GM19351 (cell line): ENCODE results near the gene KLF17.
"Not testable (repeated sequence)": the region's sequence is repeated elsewhere in the genome, so short reads cannot be mapped to it uniquely, and the experiment has no call there.

ENCODE experiments used
- ATAC-seq: cut with Tn5 transposase; IDR thresholded peaks from one replicate; pipeline ENCODE4 v1.9.1; 2021; ENCODE audit warnings: mild to moderate bottlenecking, moderate library complexity; ENCODE audit not compliant: unreplicated experiment

KLF17 gene

DNA sequence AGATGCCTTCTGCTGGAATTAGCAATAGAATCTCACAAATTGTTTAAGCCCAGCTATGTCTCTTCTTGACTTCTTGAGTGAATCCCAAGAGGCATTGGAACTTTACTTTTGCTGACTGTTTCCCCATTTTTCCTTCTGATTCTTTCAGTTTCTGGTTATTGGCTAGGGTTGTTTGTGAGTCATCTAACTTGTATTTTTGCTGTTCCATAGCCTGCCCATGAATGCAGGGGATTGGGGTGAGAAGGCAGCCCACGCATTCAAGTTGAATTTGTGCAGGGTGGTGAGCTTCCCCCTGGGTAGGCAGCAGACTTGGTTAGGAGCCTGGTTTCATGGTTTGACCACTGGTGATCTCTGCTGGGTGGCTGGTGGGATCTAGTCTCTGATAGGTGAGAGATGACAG is 10.4 kb upstream of the KLF17 start:
- ATAC-seq, result no peak

DNA sequence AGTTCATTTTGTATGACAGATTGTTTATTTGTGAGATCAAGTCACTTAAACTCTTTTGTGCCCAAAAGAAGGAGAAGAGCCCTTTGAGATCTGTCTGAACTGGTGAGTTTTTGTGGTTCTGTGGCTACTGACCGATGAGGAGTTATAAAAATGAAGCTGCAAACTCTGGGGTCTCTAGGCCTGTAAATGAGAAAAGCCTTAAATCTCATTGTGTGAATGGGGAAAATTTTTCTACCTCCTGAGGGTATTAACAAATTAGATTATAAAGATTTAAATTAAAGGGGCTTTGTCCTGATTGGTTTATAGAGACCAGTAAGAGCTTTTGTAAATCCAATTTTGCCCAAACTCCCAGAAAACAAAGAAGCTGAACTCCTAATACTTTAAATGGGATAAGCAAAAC is 9.7 kb upstream of the KLF17 start:
- no peak for ATAC-seq

- no peak for ATAC-seq
Measured at GRCh38 chr1:44110916-44111315, 7.7 kb upstream of the KLF17 start.

GRCh38 chr1:44111861-44112260 is 6.8 kb upstream of the KLF17 start:
- ATAC-seq, result no peak

GRCh38 chr1:44112486-44112885 is 6.1 kb upstream of the KLF17 start:
- no peak for ATAC-seq

GRCh38 chr1:44113095-44113609 is 5.5 kb upstream of the KLF17 start:
- no peak for ATAC-seq

DNA sequence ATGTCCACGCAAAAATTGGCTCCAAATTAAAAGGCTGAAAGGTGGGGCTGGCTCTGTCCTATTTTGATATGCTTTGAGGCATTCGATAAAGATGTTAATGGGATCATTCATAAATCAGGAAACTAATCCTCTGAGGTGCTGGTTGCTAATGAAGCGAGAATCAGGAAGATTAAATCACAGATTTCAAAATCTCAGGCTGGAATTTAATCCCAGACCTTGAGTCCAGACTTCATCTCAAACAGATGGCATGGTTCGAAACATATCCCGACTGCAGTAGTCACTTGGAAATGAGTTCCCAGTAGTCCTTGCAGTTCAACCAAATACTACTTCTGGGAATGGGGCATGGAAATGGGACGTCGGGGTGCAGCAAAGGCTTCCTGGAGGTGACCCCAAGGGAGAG is 4.5 kb upstream of the KLF17 start:
- ATAC-seq, result no peak

GRCh38 chr1:44117272-44117671 is 1.3 kb upstream of the KLF17 start:
- ATAC-seq, result not testable (repeated sequence)

DNA sequence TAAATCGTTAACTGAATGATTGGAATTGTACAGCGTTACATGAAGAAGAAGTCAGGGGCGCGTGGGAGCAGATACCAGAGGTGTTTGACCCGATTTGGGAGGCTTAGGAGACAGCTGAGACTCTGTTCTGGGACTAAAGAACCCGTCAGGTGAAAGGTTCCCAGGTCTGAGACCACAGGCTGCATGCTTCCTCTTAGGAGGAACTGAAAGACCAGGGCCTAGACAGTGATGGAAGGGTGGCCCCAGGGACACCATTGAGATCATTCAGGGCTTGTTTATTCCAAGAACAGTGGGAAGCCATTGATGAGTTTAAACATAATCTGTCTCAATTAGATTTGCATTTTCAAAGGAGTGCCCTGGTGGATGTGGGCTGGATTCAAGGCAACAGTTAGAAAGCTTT is 904 bp downstream of the KLF17 start:
- no peak for ATAC-seq

DNA sequence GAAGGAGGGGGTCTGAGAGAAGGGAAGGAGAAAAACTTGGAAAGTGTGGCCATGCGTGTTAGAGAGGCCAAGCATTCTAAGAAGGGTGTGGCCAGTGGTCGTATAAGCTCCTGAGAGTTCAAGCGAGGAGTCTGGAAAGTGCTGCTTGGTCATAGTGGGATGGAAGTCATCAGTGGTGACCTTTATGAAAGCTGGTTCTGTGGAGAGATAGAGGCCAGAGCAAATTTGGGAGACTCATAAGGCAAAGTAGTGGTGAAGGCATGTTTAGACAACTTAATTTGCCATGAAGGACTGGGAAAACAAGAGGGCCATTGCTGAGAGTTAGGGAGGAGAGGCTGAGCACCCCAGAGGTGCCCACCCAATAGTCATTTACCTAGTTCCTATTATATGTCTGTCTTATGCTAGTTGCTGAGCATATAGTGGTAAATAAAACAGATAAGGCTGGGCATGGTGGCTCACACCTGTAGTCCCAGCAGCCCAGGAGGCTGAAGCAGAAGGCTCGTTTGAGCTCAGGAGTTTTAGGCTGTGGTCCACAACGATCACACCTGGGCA is 1.9 kb downstream of the KLF17 start:
- no peak for ATAC-seq

GRCh38 chr1:44129616-44130500 is 11.2 kb downstream of the KLF17 start:
- no peak for ATAC-seq

- no peak for ATAC-seq
Measured at GRCh38 chr1:44131411-44131810, 12.8 kb downstream of the KLF17 start.

- no peak for ATAC-seq
Measured at GRCh38 chr1:44134071-44134920, 15.7 kb downstream of the KLF17 start.

DNA sequence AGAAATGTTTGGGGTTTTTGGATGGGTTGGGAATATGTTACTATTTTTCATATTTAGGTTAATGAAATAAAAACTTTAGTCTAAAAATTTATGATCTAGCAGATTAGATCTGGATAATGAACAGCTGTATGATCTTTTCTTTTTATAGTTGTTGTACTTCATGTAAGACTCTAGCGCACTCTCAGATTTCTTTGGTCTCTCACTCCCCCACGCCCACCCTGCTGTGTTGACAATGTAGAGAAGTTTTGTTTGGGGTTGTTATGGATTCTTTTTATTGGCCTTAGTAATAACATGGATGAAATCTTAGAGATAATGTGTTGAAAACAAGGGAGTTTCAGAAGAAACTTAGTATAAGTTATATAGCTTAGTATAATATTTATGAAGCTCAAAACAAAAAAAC is 17.3 kb downstream of the KLF17 start:
- ATAC-seq, result no peak

DNA sequence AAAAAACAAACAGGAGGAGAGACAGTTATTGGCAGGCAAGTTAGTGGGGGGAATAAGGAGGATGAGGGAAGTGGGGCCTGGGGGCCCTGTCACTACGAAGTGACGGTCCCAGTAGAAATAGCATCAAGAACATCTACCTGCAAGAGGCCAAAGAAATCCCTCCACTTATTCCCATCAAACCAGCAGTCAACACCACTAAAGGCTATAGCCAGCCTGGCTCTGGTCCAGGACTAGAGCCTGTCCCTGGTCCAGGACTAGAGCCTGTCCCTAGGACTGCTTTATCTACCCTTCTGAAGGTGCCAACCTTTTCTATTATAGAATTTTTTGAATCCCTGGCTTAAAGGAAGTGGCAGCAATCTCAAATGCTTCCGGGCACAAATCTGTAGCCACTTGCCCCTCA is 19.6 kb downstream of the KLF17 start:
- ATAC-seq, result no peak

GRCh38 chr1:44139565-44139964 is 20.9 kb downstream of the KLF17 start:
- not testable (repeated sequence) for ATAC-seq

DNA sequence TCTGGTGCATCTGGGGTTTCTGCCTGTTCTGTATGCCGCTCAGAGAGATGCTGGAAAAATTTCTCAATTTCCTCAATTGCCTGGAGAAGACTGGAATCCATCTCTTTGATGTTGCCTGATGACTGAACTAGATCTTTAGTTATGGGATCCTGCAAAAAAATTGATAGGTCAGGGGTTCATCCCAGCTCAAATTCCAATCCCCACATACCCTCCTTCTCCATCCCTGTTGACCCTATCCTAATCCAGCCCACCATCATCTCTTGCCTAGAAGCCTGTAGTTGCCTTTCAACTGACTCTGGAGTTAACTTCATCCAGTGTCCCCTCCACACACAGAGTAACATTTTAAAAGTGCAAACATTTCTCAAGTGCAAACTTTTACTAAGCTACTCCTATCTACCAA is 22.9 kb downstream of the KLF17 start, which contains the start of gene KLF18:
Gene KLF18 (minus strand): TSS at position 101 of the 400 bp plus-strand sequence. CDS start 0 bp downstream, at position 101.
- ATAC-seq, result no peak

DNA sequence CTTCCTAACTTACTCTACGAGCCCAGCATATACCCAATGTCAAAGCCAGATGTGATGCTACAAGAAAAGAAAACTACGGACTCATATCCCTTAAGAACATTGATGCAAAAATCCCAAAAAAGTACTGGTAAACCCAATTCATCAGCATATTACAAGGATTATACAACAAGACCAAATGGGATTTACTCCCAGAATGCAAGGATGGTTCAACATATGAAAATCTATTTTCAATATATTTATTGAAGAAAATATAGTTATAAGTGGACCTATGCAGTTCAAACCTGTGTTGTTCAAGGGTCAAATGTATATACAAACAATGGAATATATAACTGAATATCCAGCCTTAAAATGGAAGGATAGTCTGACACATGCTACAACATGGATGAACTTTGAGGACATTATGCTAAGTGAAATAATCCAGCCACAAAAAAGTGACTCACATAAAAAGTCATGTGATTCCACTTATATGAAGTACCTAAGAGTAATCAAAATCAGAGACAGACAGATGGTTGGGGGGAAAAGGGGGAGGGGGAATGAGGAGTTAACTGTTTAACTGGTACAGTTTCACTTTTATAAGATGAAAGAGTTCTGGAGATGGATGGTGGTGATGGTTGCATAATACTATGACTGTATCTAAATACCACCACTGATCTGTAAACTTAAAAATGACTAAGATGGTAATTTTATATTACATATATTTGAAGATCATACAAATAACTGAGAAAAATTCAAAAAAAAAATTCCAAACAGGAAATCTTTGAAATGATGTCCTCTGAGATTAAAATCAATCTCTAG is 26.5 kb downstream of the KLF17 start:
- ATAC-seq, result no peak

- ATAC-seq, result no peak
Measured at GRCh38 chr1:44146536-44147361, 28.1 kb downstream of the KLF17 start.

GRCh38 chr1:44147582-44147981 is 29.0 kb downstream of the KLF17 start:
- ATAC-seq, result no peak
